IPS DF 6.9 (cell line): ENCODE data around the gene TNN.

Experiments
- DNase-seq: peaks from one replicate; pipeline ENCODE4 v3.0.0-alpha.2; 2013; ENCODE audit warnings: low read depth, low spot score
- H3K27ac ChIP-seq: one replicate; pipeline ENCODE4 v1.5.1; 2013; ENCODE audit warnings: low read length, control low read depth
- H3K27me3 ChIP-seq: 2 replicates; pipeline ENCODE4 v1.6.1; 2013; ENCODE audit warnings: mild to moderate bottlenecking, low read length; ENCODE audit not compliant: control insufficient read depth, insufficient read depth
- H3K36me3 ChIP-seq: 2 replicates; pipeline ENCODE4 v1.6.1; 2013; ENCODE audit warnings: low read length; ENCODE audit not compliant: control insufficient read depth, insufficient read depth
- H3K4me1 ChIP-seq: 2 replicates; pipeline ENCODE4 v1.6.1; 2013; ENCODE audit warnings: low read length; ENCODE audit not compliant: control insufficient read depth, insufficient read depth
- H3K4me3 ChIP-seq: 2 replicates; pipeline ENCODE4 v1.5.1; 2013; ENCODE audit warnings: mild to moderate bottlenecking, low read length
- H3K9me3 ChIP-seq: 2 replicates; pipeline ENCODE4 v1.6.1; 2013; ENCODE audit warnings: low read length, inconsistent platforms; ENCODE audit not compliant: control insufficient read depth, insufficient read depth
- WGBS: extraction: QIAGEN DNeasy Blood & Tissue Kit; methylation state at CpG from one replicate; pipeline ENCODE4 v1.1.7; 2013; ENCODE audit warnings: mixed read lengths, missing lambda C conversion rate; ENCODE audit not compliant: insufficient read length, insufficient coverage; 5-methylcytosine and 5-hydroxymethylcytosine counted together

Gene TNN

GRCh38 chr1:175070818-175071217, 3.2 kb downstream of the TNN start:
- Histone ChIP-seq H3K9me3 (no peaks in the 10 kb centered on the region), H3K4me3 (no peak overlapping the region), H3K4me1 (peaks cover 17% of the 10 kb centered on the region), H3K36me3 (no peaks in the 10 kb centered on the region), H3K27ac (no peak overlapping the region), H3K27me3 (no peaks in the 10 kb centered on the region)
- no peak for DNase-seq

GRCh38 chr1:175071276-175071943, 3.8 kb downstream of the TNN start:
- Histone ChIP-seq H3K4me1 (peaks cover 17% of the 10 kb centered on the region), H3K4me3 (no peak overlapping the region), H3K27ac (no peak overlapping the region), H3K9me3 (no peaks in the 10 kb centered on the region), H3K27me3 (no peaks in the 10 kb centered on the region), H3K36me3 (no peaks in the 10 kb centered on the region)
- WGBS = no CpG with 5 or more reads among the region's 3 CpGs
- DNase-seq = no peak

GRCh38 chr1:175072099-175072951, 4.7 kb downstream of the TNN start:
- H3K4me3 ChIP-seq = no peak overlapping the region
- WGBS = no CpG with 5 or more reads among the region's 10 CpGs

GRCh38 chr1:175073061-175073460, 5.4 kb downstream of the TNN start:
- no peak for DNase-seq
- Histone ChIP-seq H3K9me3 (no peaks in the 10 kb centered on the region), H3K4me1 (peaks cover 15% of the 10 kb centered on the region), H3K4me3 (no peak overlapping the region), H3K27me3 (no peaks in the 10 kb centered on the region), H3K36me3 (no peaks in the 10 kb centered on the region), H3K27ac (no peak overlapping the region)
- WGBS = no CpG with 5 or more reads among the region's 6 CpGs

More at GRCh38 chr1:175072099-175072951, 4.7 kb downstream of the TNN start:
- H3K9me3 ChIP-seq = no peaks in the 10 kb centered on the region
- no peak for DNase-seq
- no peak overlapping the region for H3K27ac ChIP-seq
- H3K36me3 ChIP-seq = no peaks in the 10 kb centered on the region
- H3K27me3 ChIP-seq = no peaks in the 10 kb centered on the region
- H3K4me1 ChIP-seq = peaks cover 17% of the 10 kb centered on the region

GRCh38 chr1:175073633-175074032, 6.0 kb downstream of the TNN start:
- Histone ChIP-seq H3K27me3 (no peaks in the 10 kb centered on the region), H3K4me3 (no peak overlapping the region), H3K27ac (no peak overlapping the region), H3K9me3 (no peaks in the 10 kb centered on the region), H3K4me1 (peaks cover 15% of the 10 kb centered on the region), H3K36me3 (no peaks in the 10 kb centered on the region)
- WGBS = no CpG with 5 or more reads among the region's 5 CpGs
- DNase-seq = no peak

GRCh38 chr1:175075572-175076568, 8.2 kb downstream of the TNN start:
- no CpG with 5 or more reads among the region's 14 CpGs for WGBS
- Histone ChIP-seq H3K4me1 (peaks cover 15% of the 10 kb centered on the region), H3K4me3 (no peak overlapping the region), H3K36me3 (no peaks in the 10 kb centered on the region), H3K27me3 (no peaks in the 10 kb centered on the region), H3K9me3 (no peaks in the 10 kb centered on the region), H3K27ac (no peak overlapping the region)
- DNase-seq = no peak

GRCh38 chr1:175077356-175078030, 9.9 kb downstream of the TNN start:
- peaks cover 8% of the 10 kb centered on the region for H3K4me1 ChIP-seq
- no peak for DNase-seq
- WGBS = no CpG with 5 or more reads among the region's 12 CpGs
- H3K36me3 ChIP-seq = no peaks in the 10 kb centered on the region
- H3K9me3 ChIP-seq = no peaks in the 10 kb centered on the region
- no peak overlapping the region for H3K4me3 ChIP-seq
- H3K27ac ChIP-seq = no peak overlapping the region
- no peaks in the 10 kb centered on the region for H3K27me3 ChIP-seq

- Histone ChIP-seq H3K27ac (no peak overlapping the region), H3K4me1 (peaks cover 2% of the 10 kb centered on the region; the same call in 1 of the 2 replicates), H3K27me3 (no peaks in the 10 kb centered on the region), H3K4me3 (no peak overlapping the region), H3K36me3 (no peaks in the 10 kb centered on the region), H3K9me3 (no peaks in the 10 kb centered on the region)
- DNase-seq = no peak
- no CpG with 5 or more reads among the region's 3 CpGs for WGBS
Measured at GRCh38 chr1:175078629-175079028, 11.0 kb downstream of the TNN start.

- Histone ChIP-seq H3K27me3 (no peaks in the 10 kb centered on the region), H3K9me3 (no peaks in the 10 kb centered on the region), H3K4me3 (no peak overlapping the region), H3K4me1 (no peaks in the 10 kb centered on the region), H3K27ac (no peak overlapping the region), H3K36me3 (no peaks in the 10 kb centered on the region)
- no CpG with 5 or more reads among the region's 40 CpGs for WGBS
- no peak for DNase-seq
Measured at GRCh38 chr1:175079338-175079737, 11.7 kb downstream of the TNN start.

GRCh38 chr1:175080030-175080429, 12.4 kb downstream of the TNN start:
- no peak overlapping the region for H3K27ac ChIP-seq
- no peak overlapping the region for H3K4me3 ChIP-seq
- no peak for DNase-seq
- no peaks in the 10 kb centered on the region for H3K9me3 ChIP-seq
- no CpG with 5 or more reads among the region's 6 CpGs for WGBS
- H3K4me1 ChIP-seq = no peaks in the 10 kb centered on the region
- no peaks in the 10 kb centered on the region for H3K36me3 ChIP-seq
- no peaks in the 10 kb centered on the region for H3K27me3 ChIP-seq
